Left renal pelvis (tissue), 4 donors: ENCODE data around the gene SLC43A2. TPM values are rescaled to one million over a fixed set of nuclear protein-coding genes. Genes with fewer than 3 reads are reported as not detected.

Source experiments
- DNase-seq, 4 donors: peaks; one replicate each; pipeline ENCODE4 v3.0.0-alpha.2; 2013; ENCODE audit warnings: low read depth in 4 of 4, low spot score in 3 of 4
- polyA plus RNA-seq, 4 donors: library from polyadenylated mRNA; unstranded; fragments of 120-200 nt; gene quantifications; one replicate each; pipeline ENCODE4 v1.2.1, GENCODE V29; 2013; ENCODE audit not compliant: insufficient read length in 4 of 4

SLC43A2 gene
- polyA plus RNA-seq, 4 donors = 5.9 to 36.4 (median 26.2) TPM

DNA sequence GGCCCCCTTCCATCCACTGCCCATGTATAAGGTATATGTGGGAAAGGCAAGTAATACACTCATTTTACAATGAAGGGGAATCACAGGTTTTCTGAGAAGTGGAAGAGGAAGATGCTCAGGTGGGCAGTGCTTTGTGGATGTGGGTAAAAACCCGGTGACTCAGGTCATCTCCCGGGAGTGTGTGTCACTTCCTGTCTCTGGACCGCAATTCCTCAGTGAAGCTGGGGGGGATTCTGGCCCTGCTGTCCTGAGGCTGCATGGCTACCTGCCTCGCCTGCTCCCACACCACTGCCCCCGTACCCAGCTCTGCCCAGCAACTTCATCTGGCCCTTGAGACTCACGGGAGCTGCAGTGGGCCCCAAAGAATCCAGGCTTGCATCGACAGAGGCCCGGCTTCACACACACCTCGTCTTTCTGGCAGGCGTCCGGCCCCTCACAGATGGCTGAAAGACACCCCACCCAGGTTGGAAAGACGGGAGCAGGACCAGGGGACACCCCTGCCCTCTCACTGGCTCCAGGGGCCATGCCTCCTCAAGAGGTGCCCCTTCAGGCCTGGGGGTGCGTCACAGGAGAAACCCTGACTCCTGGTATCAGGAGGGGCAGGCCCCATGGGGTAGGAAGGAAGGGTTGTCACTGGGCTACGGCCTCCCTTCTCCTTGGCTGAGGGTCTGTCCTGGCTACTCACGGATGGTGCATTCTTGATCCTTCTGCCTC is 16.0 kb upstream of the SLC43A2 start:
- no peak for DNase-seq

GRCh38 chr17:1643999-1644492 is 15.4 kb upstream of the SLC43A2 start:
- no peak for DNase-seq

- no peak for DNase-seq
Observed at GRCh38 chr17:1643293-1643998, 14.8 kb upstream of the SLC43A2 start.

- DNase-seq = no peak
Observed at GRCh38 chr17:1641065-1641403, 12.4 kb upstream of the SLC43A2 start.

DNA sequence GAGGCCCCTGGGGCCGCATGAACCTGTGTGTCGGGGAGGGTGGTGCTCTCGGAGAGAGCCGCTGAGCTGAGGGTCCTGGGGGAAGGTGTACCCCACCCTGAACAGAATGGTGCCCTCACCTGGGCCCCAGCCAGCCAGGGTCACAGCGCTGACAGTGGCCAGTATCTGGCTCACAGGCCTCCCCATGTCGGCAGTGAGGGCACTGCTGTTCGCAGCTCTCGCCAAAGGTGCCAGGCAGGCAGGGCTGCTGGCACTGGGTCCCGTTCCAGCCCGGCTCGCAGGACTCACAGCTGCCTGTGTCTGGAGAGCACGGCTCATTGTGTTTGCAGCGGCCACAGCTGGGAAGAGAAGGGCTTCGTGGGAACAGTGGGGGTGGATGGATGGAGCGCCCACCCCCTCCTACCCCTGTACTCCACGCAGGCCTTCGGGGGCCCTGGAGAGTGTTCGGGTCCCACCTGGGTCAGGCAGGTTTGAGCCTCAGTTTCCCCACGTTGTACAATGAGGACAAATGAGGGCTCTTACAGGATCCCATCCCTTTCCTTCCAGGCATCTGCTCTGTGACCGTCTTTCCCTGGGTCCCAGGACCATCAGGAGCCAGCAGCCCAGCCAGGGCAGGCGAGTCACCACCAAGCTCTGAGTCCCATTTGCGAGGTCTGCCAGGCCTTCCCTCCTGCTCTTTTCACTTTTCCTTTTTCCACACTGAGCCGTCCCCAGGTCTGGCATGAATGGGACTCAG is 11.9 kb upstream of the SLC43A2 start:
- no peak for DNase-seq

- no peak for DNase-seq
Observed at GRCh38 chr17:1639549-1640180, 11.0 kb upstream of the SLC43A2 start.

GRCh38 chr17:1638624-1639300 is 10.1 kb upstream of the SLC43A2 start:
- DNase-seq = no peak

DNA sequence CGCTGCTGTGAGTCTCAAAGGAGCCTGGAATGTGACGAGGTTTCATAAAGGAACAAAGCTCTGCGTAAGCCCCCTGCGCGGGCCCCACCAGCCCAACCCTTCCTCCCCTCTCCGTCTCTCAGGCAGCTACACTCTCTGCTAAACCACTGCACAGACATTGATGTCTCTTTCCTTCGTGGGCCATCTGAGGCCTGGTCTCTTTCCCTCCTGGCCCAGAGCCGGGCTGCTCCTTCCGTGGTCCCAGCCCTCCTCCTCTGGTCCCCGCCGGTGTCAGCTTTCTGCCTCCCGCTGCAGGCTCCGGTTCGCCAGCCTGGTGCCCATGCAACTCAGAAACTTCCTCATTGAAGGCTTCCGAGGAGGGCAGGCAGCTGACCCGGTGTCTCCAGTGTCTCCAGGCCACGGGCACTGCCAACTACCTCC is 9.5 kb upstream of the SLC43A2 start:
- no peak for DNase-seq

DNA sequence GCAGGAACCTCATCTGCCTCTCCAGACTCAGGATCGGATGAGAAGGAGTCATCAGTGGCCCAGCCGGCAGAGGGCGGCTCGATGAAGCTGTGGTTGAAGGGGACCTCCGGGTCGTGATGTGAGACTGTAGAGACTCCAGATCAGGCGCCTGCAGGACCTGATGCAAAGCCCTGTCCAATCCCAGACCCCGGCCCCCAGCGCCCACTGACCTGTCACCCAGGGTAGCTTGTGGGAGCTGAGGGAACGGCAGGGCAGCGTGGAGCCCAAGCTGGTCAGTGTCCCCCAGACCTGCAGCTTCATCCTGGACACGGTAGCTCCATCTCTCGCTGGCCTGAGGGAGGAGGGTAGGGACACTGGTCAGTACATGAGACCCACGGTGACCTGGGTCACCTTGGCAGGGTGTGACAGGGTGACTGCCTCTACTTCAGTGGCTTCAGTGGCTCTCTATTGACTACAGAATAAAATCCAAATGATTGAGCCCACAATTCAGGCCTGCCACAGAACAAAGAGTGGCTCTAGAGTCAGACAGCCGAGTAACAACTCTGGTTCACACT is 8.2 kb upstream of the SLC43A2 start:
- DNase-seq = no peak

DNA sequence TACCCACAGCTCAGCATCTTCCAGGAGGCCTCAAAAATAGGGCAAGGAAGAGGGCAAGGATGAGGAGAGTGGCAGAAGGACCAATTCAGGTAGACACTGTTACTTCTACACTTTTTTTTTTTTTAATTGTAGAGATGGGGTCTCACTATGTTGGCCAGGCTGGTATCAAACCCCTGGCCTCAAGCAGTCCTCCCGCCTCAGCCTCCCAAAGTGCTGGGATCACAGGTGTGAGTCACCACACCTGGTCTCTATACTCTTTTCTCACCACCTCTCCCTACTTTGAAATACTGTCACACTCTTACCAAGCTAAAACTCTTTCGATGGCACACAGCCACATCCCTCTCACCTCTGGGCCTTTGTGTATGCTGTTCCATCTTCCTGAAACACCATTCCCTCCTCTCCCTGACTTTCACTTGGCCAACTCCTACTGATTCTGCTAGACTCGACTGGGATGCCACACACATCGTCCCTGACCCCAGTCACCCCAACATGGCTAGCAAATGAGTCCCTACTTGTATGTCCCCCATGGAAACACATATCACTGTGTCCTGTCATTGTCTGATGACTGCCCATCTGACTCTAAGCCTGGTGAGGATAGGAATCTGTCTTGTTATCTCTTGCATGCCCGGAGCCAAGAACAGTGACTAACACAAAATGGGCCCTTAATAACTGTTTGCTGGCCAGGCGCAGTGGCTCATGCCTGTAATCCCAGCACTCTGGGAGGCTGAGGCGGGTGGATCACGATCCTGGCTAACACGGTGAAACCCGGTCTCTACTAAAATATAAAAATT is 7.2 kb upstream of the SLC43A2 start:
- no peak for DNase-seq

GRCh38 chr17:1634841-1635650 is 6.4 kb upstream of the SLC43A2 start:
- DNase-seq = no peak

DNA sequence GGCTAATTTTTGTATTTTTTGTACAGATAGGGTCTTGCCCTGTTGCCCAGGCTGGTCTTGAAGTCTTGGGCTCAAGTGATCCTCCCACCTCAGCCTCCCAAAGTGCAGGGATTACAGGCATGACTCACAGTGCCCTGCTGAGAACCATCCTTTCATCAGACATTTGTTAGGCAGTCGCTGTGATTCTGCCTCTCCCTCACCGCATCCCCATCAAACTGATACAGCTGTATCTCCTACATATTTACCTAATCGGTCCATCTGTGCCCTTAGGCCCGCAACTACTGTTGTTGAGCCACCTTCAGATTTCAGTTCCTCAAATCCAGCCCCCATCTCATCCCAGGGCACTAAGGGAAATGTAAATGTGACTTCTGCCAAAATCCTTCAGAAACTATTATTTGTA is 2.0 kb upstream of the SLC43A2 start:
- no peak for DNase-seq

- no peak for DNase-seq
Observed at GRCh38 chr17:1629504-1630310, 1.1 kb upstream of the SLC43A2 start.

- peak; percentile 83 to 90 (median 86) for DNase-seq
Observed at GRCh38 chr17:1628856-1629503, 346 bp upstream of the SLC43A2 start.

DNA sequence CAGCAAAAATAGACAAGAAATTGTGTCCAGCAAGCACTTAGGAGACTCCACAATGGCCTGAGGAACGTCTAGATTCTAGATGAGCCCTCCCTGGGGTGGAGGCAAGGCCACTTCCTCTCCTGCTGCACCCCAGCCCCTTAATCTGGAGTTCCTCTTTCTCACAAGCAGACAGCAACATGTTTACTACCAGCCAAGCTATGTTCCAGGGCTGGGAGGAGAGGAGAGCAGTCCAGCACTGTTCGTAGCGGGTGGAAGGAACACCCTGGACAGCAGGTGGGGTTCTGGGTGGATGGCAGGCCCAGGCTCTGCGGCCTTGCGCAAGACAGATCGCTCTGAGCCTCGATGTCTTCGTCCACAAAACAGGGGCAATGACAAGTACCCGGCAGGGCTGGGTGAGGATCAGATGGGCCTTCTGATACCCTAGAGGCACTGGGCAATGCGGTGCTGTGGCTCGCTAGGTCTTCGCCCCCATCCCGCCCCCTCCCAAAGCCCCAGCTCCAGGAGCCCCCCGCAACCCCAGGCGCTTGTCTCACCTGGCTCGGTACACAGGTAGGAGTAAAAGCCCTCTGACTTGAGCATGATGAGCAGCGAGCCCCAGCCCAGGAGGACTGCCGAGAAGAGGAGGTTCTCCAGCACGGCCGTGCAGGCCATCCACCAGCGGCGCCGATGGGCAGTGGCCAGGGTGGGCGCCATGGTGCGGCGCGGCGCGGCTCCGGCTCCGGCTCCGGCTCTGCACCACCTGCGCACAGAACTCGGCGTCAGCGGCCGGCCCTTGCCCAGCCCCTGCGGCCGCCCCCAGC is 1.3 kb downstream of the SLC43A2 start:
- DNase-seq = no peak

DNA sequence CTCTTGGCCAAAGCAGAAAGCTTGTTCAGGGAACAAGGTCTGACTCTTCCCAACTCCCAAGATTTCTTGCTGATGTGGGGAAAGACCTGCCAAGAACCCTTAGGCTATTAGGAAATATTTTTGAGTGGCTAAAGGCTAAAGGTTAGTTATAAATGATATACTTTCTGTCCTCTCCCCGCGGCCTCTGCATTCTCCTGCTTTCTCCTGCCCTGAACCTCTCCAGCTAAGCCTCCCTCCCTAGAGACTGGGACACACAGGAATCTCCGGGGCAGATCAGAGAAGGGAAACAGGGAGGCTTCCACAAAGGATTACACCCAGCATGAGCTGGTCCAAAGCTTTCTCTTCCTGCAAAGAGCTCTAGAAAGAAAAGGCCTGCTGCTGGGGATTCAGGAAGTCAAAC is 2.3 kb downstream of the SLC43A2 start:
- no peak for DNase-seq
